T-helper 2 cell treated with Interferon-gamma antibody and Interleukin-4, amounts not matched to agents 5 μg/mL and 100 μg/mL, for 36 hours (primary cell): ENCODE data around the gene NECTIN1.
A peak's percentile ranks its signal among the peaks of the same experiment; 100 is the strongest.

Experiments
- DNase-seq: peaks from one replicate; pipeline ENCODE4 v3.0.0; 2021; ENCODE audit warnings: low spot score
- H3K27ac Mint-ChIP-seq: one replicate; pipeline ENCODE4 v1.8.0; 2021; ENCODE audit warnings: mild to moderate bottlenecking, mixed read lengths
- H3K27me3 Mint-ChIP-seq: one replicate; pipeline ENCODE4 v1.8.0; 2021; ENCODE audit warnings: low read depth, mixed read lengths
- H3K36me3 Mint-ChIP-seq: one replicate; pipeline ENCODE4 v1.8.0; 2021; ENCODE audit warnings: low read depth, mixed read lengths
- H3K4me1 Mint-ChIP-seq: one replicate; pipeline ENCODE4 v1.8.0; 2021; ENCODE audit warnings: low read depth, mixed read lengths
- H3K4me3 Mint-ChIP-seq: one replicate; pipeline ENCODE4 v1.8.0; 2022; ENCODE audit warnings: mild to moderate bottlenecking, moderate library complexity, mixed read lengths
- H3K9me3 Mint-ChIP-seq: one replicate; pipeline ENCODE4 v1.8.0; 2021; ENCODE audit warnings: mixed read lengths

NECTIN1 gene

DNA sequence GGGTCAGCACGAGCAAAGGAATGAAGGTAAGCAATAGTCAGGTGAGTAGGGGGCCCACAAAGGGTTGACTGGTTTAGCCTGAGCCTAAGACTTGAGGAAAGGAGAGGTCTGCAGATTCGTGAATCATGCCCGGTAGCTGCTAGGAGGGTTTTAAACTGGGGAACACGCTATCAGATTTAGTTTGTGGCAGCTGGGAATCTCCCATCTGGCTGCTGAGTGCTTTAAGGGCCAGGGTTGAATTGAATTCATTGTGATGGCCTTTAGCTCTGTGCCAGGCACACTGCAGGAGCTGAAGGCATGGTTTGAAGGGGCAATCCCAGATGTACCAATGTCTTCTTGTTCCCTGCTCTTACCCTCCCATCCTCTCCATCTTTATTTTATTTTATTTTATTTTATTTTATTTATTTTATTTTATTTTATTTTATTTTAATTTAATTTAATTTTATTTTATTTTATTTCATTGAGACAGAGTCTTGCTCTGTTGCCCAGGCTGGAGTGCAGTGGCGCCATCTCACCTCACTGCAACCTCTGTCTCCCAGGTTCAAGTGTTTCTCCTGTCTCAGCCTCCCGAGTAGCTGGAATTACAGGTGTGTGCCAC lies 1.9 kb upstream of the NECTIN1 start:
- no peak overlapping the region for H3K4me3 Mint-ChIP-seq
- H3K9me3 Mint-ChIP-seq, result no peaks in the 10 kb centered on the region
- no peaks in the 10 kb centered on the region for H3K36me3 Mint-ChIP-seq
- H3K4me1 Mint-ChIP-seq, result peaks cover 3% of the 10 kb centered on the region
- no peak overlapping the region for H3K27ac Mint-ChIP-seq
- H3K27me3 Mint-ChIP-seq, result peaks cover 62% of the 10 kb centered on the region
- no peak for DNase-seq

DNA sequence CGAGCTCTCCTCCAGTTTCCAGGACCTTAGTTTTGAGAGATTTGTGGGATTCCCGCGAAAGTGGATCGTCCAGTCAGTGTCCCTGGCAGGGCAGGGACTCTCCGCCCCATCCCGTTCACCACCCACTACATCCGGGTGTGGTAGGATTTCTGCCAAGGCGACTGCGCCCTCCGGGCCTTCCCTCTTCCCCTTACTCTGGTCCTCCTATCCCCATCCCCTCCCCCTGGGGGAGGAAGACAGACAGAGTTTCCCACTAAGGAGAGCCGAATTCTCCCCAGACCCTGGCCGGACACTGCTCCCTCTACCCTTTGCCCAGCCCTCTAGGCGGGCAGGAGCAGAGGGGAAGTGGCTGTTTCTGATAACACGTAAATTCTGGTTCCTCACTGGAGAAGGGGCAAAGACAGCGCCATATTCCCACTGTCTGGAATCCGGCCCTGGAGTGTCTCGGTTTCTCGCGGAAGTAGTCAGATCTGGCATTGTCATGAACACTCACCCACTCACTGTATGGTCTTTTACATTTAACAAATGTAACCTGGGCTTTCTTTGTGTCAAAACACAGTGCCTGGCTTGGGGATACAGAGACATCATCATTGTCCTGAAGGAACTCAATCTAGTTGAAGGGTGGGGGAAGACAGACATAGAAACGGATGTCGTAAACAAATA lies 1.1 kb upstream of the NECTIN1 start:
- no peak for DNase-seq
- H3K4me3 Mint-ChIP-seq, result peak overlapping the region; percentile 66
- H3K27ac Mint-ChIP-seq, result no peak overlapping the region
- H3K4me1 Mint-ChIP-seq, result peaks cover 3% of the 10 kb centered on the region
- H3K9me3 Mint-ChIP-seq, result no peaks in the 10 kb centered on the region
- H3K36me3 Mint-ChIP-seq, result no peaks in the 10 kb centered on the region
- H3K27me3 Mint-ChIP-seq, result peaks cover 67% of the 10 kb centered on the region

DNA sequence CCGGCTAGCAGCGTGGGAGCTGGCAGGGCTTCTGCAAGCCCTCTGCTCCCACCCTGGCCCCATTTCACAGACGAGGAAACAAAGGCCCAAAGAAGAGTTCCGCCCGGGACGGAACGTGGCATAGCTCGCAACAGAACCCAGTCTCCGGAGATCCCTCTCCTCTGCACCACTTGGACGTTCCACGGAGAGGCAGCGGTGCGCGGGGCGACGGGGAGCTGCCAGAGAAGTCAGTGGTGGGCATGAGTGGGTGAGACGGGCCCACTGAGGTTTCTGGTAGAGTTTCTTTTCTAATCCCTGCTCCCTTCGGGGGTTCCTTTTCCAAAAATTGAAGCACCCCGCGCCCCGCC lies 554 bp upstream of the NECTIN1 start:
- H3K4me1 Mint-ChIP-seq, result peaks cover 3% of the 10 kb centered on the region
- DNase-seq, result no peak
- peaks cover 69% of the 10 kb centered on the region for H3K27me3 Mint-ChIP-seq
- no peak overlapping the region for H3K27ac Mint-ChIP-seq
- peak overlapping the region; percentile 66 for H3K4me3 Mint-ChIP-seq
- no peaks in the 10 kb centered on the region for H3K9me3 Mint-ChIP-seq
- H3K36me3 Mint-ChIP-seq, result no peaks in the 10 kb centered on the region

DNA sequence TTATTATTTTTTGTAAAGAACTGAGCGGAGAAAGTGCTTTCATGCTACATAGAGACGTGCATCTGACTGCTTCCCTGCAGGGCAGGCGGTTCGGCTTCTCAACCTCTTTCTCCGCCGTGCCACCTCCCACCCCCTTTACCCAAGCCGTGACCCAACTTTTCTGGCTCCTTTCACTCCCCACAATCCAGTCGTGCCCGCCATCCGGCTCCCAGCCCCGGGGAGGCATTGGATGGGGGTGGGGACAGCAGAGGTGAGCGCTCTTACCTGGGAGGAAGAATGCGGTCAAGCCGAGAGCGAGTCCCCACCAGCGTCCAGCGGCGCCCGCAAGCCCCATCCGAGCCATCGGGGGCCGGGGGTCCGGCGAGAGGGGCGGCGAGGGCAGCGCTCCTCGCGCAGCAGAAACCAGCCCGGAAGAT lies 781 bp downstream of the NECTIN1 start:
- Mint-ChIP-seq H3K36me3 (no peaks in the 10 kb centered on the region), H3K9me3 (no peaks in the 10 kb centered on the region), H3K27me3 (peaks cover 72% of the 10 kb centered on the region), H3K4me3 (peak overlapping the region; percentile 83), H3K27ac (peak overlapping the region; percentile 14), H3K4me1 (peaks cover 3% of the 10 kb centered on the region)
- DNase-seq, result no peak

DNA sequence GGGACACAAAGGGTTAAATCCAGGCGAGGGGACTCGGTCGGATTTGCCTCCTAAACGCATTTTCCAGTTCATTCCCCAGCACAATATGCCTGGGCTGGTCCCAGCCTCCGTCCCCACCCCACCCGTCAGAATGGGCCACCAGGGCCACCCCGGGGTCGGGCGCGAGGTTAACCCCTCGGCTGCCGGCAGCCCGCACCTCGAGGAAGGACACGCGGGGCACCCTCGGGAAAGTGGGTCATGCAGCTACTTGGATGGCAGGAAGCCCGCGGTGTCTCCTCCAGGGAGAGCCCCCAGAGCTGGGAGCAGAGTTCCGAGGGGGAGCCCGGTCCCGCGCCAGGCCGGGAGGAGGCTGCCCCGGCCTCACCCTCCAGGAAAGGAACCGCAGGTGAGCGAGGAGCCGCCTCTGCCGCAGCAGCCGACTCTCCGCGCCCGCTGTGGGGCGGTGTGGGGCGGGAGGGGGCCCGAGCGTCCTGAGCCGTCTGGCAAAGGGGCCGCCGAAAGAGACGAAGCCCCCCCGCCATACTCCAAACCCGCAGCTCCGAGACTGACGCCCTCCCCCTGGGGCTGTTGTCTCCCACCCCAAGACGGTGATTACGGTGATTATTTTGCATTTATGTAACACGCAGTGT lies 1.4 kb downstream of the NECTIN1 start:
- peaks cover 70% of the 10 kb centered on the region for H3K27me3 Mint-ChIP-seq
- H3K9me3 Mint-ChIP-seq, result no peaks in the 10 kb centered on the region
- peak overlapping the region; percentile 83 for H3K4me3 Mint-ChIP-seq
- no peak overlapping the region for H3K27ac Mint-ChIP-seq
- no peaks in the 10 kb centered on the region for H3K36me3 Mint-ChIP-seq
- peak; percentile 10 for DNase-seq
- peaks cover 3% of the 10 kb centered on the region for H3K4me1 Mint-ChIP-seq

DNA sequence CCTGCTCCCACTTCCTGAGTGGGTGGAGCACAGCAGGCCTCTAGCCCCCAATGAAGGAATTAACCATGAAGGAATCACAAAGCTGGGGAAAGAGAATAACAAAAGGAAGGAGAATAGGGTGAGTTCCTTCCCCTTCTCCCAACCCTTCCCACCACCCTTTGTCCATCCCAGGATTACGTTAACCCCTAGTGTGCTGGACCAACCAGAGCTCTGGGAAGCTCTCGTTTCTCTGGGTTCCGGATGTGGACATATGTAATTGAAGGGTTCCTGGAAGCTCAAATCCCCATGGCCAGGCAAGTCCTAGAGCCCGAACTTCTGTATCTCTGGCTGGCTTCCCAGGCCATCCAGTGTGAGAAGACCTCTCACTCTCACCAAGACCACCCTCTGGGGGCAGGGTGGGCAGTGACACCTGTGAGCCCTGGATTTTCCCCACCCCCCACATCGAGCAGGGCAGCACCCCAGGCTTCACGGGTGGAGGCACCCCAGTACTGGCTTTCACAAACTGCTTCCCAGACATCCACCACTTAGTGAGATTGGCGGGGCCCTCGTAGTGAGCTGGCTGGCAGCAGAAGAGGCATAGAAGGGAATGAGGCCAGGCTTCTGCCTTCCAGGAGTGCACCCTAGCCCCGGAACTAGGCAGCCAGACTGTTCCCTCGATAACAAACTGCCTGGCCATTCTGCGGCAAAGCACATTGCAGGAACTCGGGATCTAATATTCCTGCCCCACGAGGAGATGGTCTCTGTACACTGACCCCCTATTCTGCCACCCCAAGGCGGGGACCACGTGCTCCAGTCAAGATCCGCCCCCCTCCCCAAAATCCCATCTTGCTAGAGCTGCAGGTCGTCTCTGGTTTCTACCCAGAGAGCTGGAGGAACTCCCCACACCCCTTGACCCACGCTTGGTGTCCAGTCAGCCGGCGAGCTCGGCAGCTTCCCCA lies 2.1 kb downstream of the NECTIN1 start:
- DNase-seq, result no peak
- Mint-ChIP-seq H3K27ac (no peak overlapping the region), H3K4me1 (peaks cover 3% of the 10 kb centered on the region), H3K36me3 (no peaks in the 10 kb centered on the region), H3K9me3 (no peaks in the 10 kb centered on the region), H3K4me3 (peak overlapping the region; percentile 41), H3K27me3 (peaks cover 69% of the 10 kb centered on the region)

DNA sequence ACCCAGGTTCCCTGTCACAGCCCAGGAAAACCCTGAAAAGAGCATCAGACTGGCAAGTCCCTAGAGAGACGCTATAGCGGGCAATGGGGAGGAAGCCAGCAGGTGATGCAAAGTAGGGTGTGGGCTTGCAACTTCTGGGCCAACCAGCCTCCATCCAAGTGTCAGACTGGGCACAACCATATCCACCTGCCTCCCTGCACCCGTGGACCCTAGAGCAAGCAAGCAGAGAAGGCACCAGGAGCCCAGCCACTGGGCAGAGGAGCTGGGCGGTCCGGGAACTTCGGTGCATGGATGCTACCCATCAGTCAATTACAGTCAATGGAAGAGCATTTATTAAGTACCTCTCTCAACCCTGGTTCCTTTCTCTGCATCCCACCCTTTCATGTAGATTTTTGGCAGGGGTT lies 2.8 kb downstream of the NECTIN1 start:
- Mint-ChIP-seq H3K27ac (no peak overlapping the region), H3K9me3 (no peaks in the 10 kb centered on the region), H3K27me3 (peaks cover 63% of the 10 kb centered on the region), H3K4me1 (peaks cover 3% of the 10 kb centered on the region), H3K36me3 (no peaks in the 10 kb centered on the region), H3K4me3 (no peak overlapping the region)
- no peak for DNase-seq

DNA sequence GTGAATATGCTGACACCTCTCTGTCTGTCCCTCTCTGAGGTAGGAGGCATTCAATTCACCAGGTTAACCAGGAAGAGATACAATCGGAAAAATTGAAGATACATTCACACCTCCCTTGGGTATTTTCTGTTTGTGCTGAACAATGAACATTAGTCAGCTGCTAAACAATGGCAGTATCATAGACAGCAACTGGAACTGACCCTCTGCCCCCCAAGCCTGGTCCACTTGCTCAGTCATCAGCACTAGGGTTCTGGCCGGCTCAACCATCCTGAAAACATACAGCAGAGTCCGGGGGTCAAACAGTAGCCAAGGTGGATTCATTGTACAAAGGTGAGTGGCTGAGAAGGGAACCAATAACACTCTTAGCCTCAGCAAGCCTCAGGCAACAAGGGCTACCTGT lies 4.0 kb downstream of the NECTIN1 start:
- Mint-ChIP-seq H3K9me3 (no peaks in the 10 kb centered on the region), H3K4me1 (peaks cover 3% of the 10 kb centered on the region), H3K36me3 (no peaks in the 10 kb centered on the region), H3K4me3 (no peak overlapping the region), H3K27me3 (peaks cover 54% of the 10 kb centered on the region), H3K27ac (no peak overlapping the region)
- no peak for DNase-seq

DNA sequence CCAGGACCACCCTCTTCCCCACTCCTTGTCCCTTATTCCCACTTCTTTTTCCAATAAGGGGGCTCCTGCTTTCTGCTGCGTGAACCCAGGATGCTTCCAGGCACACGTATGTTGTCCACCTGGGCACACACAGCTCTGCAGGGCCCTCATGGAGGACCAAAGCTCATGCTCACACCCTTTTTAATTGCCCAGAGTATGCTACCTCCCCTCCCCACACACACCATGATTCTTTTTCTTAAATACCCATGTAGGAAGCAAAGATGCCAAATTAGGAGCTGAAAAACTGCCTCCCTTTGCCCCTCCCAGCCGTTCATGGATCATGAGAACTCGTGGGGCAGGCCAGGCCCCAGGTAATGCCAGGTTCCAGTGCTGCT lies 5.1 kb downstream of the NECTIN1 start:
- no peaks in the 10 kb centered on the region for H3K36me3 Mint-ChIP-seq
- H3K4me1 Mint-ChIP-seq, result peaks cover 2% of the 10 kb centered on the region
- H3K27ac Mint-ChIP-seq, result no peak overlapping the region
- H3K9me3 Mint-ChIP-seq, result no peaks in the 10 kb centered on the region
- DNase-seq, result no peak
- H3K4me3 Mint-ChIP-seq, result no peak overlapping the region
- H3K27me3 Mint-ChIP-seq, result peaks cover 48% of the 10 kb centered on the region

DNA sequence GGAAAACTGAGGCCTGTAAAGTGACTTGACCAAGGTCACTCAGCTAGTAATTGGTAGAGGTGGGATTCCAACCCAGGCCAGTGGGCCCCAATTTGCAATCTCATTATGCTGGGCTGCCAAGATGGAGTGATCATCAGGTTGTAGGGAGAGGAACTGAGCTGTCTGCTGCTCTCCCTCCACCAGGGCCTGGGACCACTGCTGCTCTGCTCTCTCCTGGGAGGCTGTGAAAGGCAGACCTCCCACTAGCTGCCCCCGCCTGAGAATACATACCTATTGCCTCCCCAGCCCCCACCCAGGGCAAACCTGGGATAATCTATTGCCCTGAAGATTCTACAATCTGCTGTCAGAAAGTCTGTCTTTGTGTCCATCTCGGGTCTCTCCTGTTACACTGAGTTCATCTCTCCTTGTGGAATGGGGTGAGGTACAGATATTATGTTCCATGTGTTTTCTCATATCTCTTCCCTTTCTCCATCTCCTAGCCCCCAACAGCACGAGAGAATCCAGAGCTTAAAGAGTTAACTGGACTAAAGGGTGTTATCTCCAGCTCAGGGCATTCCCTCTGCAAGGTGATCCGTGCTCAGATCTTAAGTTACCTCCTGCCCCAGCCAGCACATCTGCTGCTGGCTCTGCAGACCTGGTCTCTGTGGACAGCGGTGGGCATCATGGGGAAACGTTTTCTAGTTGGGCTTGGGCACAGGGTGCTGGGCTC lies 5.6 kb downstream of the NECTIN1 start:
- no peak for DNase-seq
- Mint-ChIP-seq H3K4me3 (no peak overlapping the region), H3K36me3 (no peaks in the 10 kb centered on the region), H3K4me1 (peaks cover 2% of the 10 kb centered on the region), H3K9me3 (no peaks in the 10 kb centered on the region), H3K27ac (no peak overlapping the region), H3K27me3 (peaks cover 48% of the 10 kb centered on the region)

DNA sequence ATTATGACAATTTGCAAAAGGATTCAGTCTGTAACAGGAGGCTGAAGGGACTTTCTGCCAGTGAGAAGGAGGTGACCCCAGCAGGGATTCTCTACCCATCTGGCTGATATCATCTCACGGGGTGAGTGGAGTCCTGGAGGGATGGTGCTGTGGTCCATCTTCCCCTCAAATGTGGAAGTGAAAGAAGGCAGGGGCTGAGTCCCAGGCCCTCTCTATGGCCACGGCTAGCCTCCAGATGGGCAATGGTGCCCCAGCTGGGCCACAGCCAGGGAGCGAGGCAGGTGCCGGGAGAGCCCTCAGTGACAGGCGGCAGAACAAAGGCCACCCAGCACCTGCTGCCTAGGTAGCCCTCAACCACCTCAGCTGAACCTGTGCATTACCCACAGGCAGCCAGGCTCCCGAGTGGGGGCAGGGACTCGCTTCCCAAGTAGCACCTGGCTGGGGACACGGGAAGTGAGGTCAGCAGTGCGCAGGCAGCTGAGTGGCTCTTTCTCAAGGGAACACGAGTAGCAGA lies 6.7 kb downstream of the NECTIN1 start:
- no peak overlapping the region for H3K27ac Mint-ChIP-seq
- no peaks in the 10 kb centered on the region for H3K36me3 Mint-ChIP-seq
- no peak overlapping the region for H3K4me3 Mint-ChIP-seq

DNA sequence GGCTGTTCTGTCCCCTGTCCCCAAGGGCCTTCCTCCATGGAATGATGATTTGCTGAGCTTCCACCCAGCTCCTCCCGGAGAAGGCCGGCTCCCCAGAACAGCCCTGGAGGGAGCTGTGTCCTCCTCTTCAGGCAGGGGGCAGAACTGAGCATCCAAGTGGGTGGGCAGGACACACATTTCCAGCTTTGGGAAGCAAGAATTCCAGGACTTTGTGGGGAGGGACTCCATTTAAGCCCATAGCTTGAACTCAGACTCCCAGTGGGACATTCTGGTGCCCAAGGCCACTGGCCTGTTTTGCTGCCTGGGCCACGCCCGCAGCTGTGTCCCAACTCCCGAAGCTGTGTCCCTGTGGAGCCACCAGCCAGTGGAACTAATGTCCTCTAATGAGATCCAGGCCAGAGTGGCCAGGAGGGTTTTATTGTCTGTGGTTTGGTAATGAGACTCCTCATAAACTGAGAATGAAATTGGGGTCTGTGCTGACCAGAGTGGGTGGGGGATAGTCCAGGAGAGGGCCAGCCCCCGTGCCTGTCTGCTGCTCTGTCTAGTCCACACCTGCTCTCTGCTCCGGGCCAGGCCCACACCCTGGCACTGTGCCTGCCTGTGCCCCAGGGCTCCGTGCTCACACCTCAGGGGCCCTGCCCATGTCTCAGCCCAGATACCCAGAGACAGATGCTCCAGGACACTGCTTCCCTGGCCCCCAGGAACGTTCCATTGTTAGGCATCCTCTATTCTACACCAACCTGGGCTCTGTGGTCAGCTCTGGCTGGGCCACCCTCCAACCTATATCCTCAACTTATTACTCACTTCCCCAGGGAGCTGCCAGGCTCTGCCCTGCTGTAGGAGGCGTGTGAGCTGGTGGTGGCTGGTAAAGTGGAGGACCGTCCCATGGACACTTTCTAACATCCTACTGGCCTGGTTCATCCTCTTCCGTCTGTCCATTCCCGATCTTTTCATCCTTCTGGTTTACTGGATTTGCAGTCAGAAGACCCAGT lies 7.6 kb downstream of the NECTIN1 start:
- Mint-ChIP-seq H3K4me1 (no peaks in the 10 kb centered on the region), H3K27ac (no peak overlapping the region), H3K36me3 (no peaks in the 10 kb centered on the region), H3K27me3 (peaks cover 32% of the 10 kb centered on the region), H3K9me3 (no peaks in the 10 kb centered on the region), H3K4me3 (no peak overlapping the region)
- DNase-seq, result no peak

More for the DNA sequence above, 6.7 kb downstream of the NECTIN1 start:
- Mint-ChIP-seq H3K9me3 (no peaks in the 10 kb centered on the region), H3K4me1 (no peaks in the 10 kb centered on the region), H3K27me3 (peaks cover 42% of the 10 kb centered on the region)
- DNase-seq, result no peak
